T-helper 1 cell treated with Interleukin-12 subunit alpha and Interleukin-12 subunit beta and Interleukin-4 antibody, amounts not matched to agents 30 μg/mL and 1 μg/mL, for 36 hours (primary cell): ENCODE data around the gene BOLA1.
"Not testable (repeated sequence)": the region's sequence is repeated elsewhere in the genome, so short reads cannot be mapped to it uniquely, and the experiment has no call there.

Source experiments
- H3K27ac Mint-ChIP-seq: one replicate; pipeline ENCODE4 v1.8.0; 2021; ENCODE audit warnings: mild to moderate bottlenecking, mixed read lengths
- H3K27me3 Mint-ChIP-seq: one replicate; pipeline ENCODE4 v1.8.0; 2021; ENCODE audit warnings: low read depth, mixed read lengths
- H3K36me3 Mint-ChIP-seq: one replicate; pipeline ENCODE4 v1.8.0; 2021; ENCODE audit warnings: low read depth, mixed read lengths
- H3K4me1 Mint-ChIP-seq: one replicate; pipeline ENCODE4 v1.8.0; 2021; ENCODE audit warnings: low read depth, mixed read lengths
- H3K4me3 Mint-ChIP-seq: one replicate; pipeline ENCODE4 v1.8.0; 2021; ENCODE audit warnings: mild to moderate bottlenecking, moderate library complexity, mixed read lengths
- H3K9me3 Mint-ChIP-seq: one replicate; pipeline ENCODE4 v1.8.0; 2021; ENCODE audit warnings: mixed read lengths

Gene BOLA1

GRCh38 chr1:149932474-149932873 lies 33.1 kb downstream of the BOLA1 start:
- Mint-ChIP-seq H3K27me3 (no peaks in the 10 kb centered on the region), H3K27ac (no peak overlapping the region), H3K36me3 (peaks cover 6% of the 10 kb centered on the region), H3K4me3 (no peak overlapping the region), H3K9me3 (no peaks in the 10 kb centered on the region), H3K4me1 (peaks cover 40% of the 10 kb centered on the region)

DNA sequence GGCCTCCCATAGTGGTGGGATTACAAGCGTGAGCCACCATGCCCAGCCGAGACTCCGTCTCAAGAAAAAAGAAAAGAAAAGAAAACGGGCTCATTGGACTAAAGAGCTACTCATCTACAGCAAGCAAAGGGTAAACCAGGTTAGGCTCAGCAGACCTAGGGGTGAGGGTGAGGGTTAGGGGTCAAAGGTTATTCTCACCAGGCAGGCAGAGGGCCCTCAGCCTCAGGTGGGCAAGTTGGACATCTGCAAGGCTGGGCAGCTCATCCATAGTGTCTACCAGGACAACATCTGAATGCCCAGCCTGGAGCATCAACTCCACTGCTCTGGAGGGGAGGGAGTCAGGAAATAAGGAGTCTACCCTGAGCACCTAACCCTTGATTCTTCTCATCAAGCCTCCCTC lies 33.8 kb downstream of the BOLA1 start:
- H3K9me3 Mint-ChIP-seq, result no peaks in the 10 kb centered on the region
- H3K27ac Mint-ChIP-seq, result no peak overlapping the region
- peaks cover 2% of the 10 kb centered on the region for H3K36me3 Mint-ChIP-seq
- no peaks in the 10 kb centered on the region for H3K27me3 Mint-ChIP-seq
- no peak overlapping the region for H3K4me3 Mint-ChIP-seq
- peaks cover 46% of the 10 kb centered on the region for H3K4me1 Mint-ChIP-seq

DNA sequence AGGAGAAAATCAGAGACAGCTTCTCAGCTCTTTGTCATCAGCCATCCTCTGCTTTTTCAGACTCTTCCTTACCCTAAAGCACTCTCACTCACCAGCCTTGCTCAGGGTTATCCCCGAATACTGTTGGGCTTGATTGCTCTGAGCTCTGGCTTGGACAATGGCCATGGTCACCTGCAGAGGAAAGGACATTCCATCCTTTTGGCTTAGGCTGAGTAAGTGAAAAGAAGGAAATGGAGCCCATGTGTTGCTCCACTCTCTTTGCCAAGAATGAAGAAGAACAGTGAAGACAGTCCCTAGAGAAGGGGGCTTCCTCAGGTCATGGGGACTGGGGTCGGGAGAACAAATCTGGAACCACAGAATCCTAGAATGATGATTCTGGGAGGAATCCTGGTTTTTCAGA lies 35.0 kb downstream of the BOLA1 start:
- Mint-ChIP-seq H3K9me3 (no peaks in the 10 kb centered on the region), H3K27ac (no peak overlapping the region), H3K4me3 (no peak overlapping the region), H3K4me1 (peaks cover 44% of the 10 kb centered on the region), H3K36me3 (peaks cover 2% of the 10 kb centered on the region), H3K27me3 (no peaks in the 10 kb centered on the region)

GRCh38 chr1:149936170-149936991 lies 37.0 kb downstream of the BOLA1 start, which contains the start of gene MTMR11:
Gene MTMR11 (minus strand): TSS chr1:149936879. CDS start chr1:149936647, 232 bp downstream.
- peak within 1 kb of the TSS; percentile 45 for H3K4me3 Mint-ChIP-seq
- H3K27ac Mint-ChIP-seq, result peak within 1 kb of the TSS; percentile 71

GRCh38 chr1:149936992-149937705 lies 37.8 kb downstream of the BOLA1 start:
- H3K27ac Mint-ChIP-seq, result peak overlapping the region; percentile 71
- no peaks in the 10 kb centered on the region for H3K36me3 Mint-ChIP-seq

More at GRCh38 chr1:149936170-149936991, 37.0 kb downstream of the BOLA1 start, which contains the start of gene MTMR11:
- no peaks in the 10 kb centered on the region for H3K9me3 Mint-ChIP-seq
- no peaks in the 10 kb centered on the region for H3K36me3 Mint-ChIP-seq
- H3K27me3 Mint-ChIP-seq, result no peaks in the 10 kb centered on the region
- peaks cover 30% of the 10 kb centered on the region for H3K4me1 Mint-ChIP-seq

GRCh38 chr1:149937759-149938158 lies 38.4 kb downstream of the BOLA1 start:
- Mint-ChIP-seq H3K4me1 (peaks cover 23% of the 10 kb centered on the region), H3K36me3 (no peaks in the 10 kb centered on the region), H3K4me3 (peak overlapping the region; percentile 38), H3K27me3 (no peaks in the 10 kb centered on the region), H3K27ac (peak overlapping the region; percentile 71), H3K9me3 (no peaks in the 10 kb centered on the region)

More at GRCh38 chr1:149936992-149937705, 37.8 kb downstream of the BOLA1 start:
- no peaks in the 10 kb centered on the region for H3K27me3 Mint-ChIP-seq
- H3K9me3 Mint-ChIP-seq, result no peaks in the 10 kb centered on the region
- H3K4me1 Mint-ChIP-seq, result peaks cover 22% of the 10 kb centered on the region
- no peak overlapping the region for H3K4me3 Mint-ChIP-seq

- H3K36me3 Mint-ChIP-seq, H3K27me3 Mint-ChIP-seq, H3K9me3 Mint-ChIP-seq: not testable (repeated sequence)
- peak overlapping the region; percentile 37 for H3K4me3 Mint-ChIP-seq
- H3K4me1 Mint-ChIP-seq, result peaks cover 29% of the 10 kb centered on the region
- H3K27ac Mint-ChIP-seq, result peak overlapping the region; percentile 62
These were observed 39.3 kb downstream of the BOLA1 start for GRCh38 chr1:149938668-149939003.

GRCh38 chr1:149940427-149940826 lies 41.1 kb downstream of the BOLA1 start:
- no peak overlapping the region for H3K27ac Mint-ChIP-seq
- peaks cover 29% of the 10 kb centered on the region for H3K4me1 Mint-ChIP-seq
- H3K9me3 Mint-ChIP-seq, result no peaks in the 10 kb centered on the region
- H3K4me3 Mint-ChIP-seq, result no peak overlapping the region
- peaks cover 11% of the 10 kb centered on the region for H3K36me3 Mint-ChIP-seq
- H3K27me3 Mint-ChIP-seq, result no peaks in the 10 kb centered on the region

DNA sequence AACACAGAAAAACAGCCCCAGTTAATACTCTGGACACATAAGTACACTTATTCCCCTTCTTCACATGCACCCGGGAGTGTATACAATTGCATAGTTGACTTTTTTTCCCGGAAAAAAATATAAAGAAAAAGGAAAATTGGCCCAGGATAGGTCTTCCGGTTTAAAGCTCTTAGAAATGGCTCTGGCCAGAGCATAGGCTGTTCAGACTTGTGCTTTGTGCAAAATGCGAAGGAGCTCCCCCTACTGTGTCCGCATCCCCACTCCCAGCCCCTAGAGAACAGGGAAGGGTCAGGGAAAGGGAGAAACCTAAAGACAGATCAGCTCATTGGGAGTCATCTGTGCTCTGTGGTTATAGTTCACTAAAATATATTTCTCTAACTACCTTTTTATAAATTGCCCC lies 42.8 kb downstream of the BOLA1 start:
- Mint-ChIP-seq H3K27ac (no peak overlapping the region), H3K4me3 (no peak overlapping the region), H3K9me3 (no peaks in the 10 kb centered on the region), H3K27me3 (no peaks in the 10 kb centered on the region), H3K36me3 (peaks cover 13% of the 10 kb centered on the region), H3K4me1 (peaks cover 26% of the 10 kb centered on the region)

- no peak overlapping the region for H3K27ac Mint-ChIP-seq
- no peak overlapping the region for H3K4me3 Mint-ChIP-seq
- peaks cover 17% of the 10 kb centered on the region for H3K36me3 Mint-ChIP-seq
- H3K27me3 Mint-ChIP-seq, result no peaks in the 10 kb centered on the region
- H3K9me3 Mint-ChIP-seq, result no peaks in the 10 kb centered on the region
- peaks cover 23% of the 10 kb centered on the region for H3K4me1 Mint-ChIP-seq
These were observed 43.5 kb downstream of the BOLA1 start for GRCh38 chr1:149942885-149943284.

GRCh38 chr1:149945206-149945605 lies 45.8 kb downstream of the BOLA1 start:
- no peak overlapping the region for H3K27ac Mint-ChIP-seq

DNA sequence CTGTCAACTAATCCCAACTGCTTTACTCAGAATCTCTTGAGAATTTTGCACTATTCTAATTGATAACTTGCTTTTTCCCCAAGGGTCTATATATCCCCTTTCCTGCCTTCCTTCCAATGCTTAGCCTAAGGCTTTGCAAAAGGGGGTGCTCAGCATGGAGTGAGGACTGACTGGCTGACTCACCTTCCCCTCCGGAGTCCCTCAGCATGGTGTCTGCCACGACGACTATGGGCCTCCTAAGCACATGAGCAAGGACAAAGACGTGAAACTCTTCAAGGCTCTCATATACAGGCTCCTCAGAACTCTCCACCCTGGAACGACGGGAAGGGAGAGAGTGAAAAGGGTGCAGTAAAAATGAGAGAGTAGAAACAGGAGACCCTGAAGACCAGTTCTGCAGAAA lies 50.5 kb downstream of the BOLA1 start:
- Mint-ChIP-seq H3K4me1 (peaks cover 4% of the 10 kb centered on the region), H3K27me3 (no peaks in the 10 kb centered on the region), H3K4me3 (no peak overlapping the region), H3K27ac (no peak overlapping the region), H3K9me3 (no peaks in the 10 kb centered on the region), H3K36me3 (peaks cover 21% of the 10 kb centered on the region)

More at GRCh38 chr1:149945206-149945605, 45.8 kb downstream of the BOLA1 start:
- H3K36me3 Mint-ChIP-seq, result peaks cover 22% of the 10 kb centered on the region
- H3K4me1 Mint-ChIP-seq, result peaks cover 13% of the 10 kb centered on the region
- H3K9me3 Mint-ChIP-seq, result no peaks in the 10 kb centered on the region
- H3K4me3 Mint-ChIP-seq, result no peak overlapping the region
- no peaks in the 10 kb centered on the region for H3K27me3 Mint-ChIP-seq
